Measurements from ENCODE around the gene NME7.

NME7 gene

DNA sequence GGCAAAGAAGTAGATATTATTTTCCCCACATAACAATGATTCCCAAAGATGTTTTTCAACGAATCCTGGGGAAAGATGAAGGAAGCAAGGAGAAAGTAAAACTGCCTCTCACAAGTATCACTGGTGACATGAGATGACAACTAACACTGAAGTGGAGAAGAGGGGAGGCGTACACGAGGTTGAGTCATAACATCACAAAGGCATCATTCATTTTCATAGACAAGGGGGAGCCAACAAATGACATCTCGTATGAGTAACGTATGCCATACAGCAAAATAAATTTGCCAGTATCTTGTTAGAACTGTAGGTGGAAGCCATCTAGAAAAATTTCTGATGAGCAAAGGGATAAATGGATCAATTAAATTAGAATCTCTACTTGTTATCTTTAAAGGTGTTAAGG, 204.5 kb downstream of the NME7 start:
- H3K36me3 ChIP-seq = no peaks in the 10 kb centered on the region
- TF ChIP-seq, protein P1, sequence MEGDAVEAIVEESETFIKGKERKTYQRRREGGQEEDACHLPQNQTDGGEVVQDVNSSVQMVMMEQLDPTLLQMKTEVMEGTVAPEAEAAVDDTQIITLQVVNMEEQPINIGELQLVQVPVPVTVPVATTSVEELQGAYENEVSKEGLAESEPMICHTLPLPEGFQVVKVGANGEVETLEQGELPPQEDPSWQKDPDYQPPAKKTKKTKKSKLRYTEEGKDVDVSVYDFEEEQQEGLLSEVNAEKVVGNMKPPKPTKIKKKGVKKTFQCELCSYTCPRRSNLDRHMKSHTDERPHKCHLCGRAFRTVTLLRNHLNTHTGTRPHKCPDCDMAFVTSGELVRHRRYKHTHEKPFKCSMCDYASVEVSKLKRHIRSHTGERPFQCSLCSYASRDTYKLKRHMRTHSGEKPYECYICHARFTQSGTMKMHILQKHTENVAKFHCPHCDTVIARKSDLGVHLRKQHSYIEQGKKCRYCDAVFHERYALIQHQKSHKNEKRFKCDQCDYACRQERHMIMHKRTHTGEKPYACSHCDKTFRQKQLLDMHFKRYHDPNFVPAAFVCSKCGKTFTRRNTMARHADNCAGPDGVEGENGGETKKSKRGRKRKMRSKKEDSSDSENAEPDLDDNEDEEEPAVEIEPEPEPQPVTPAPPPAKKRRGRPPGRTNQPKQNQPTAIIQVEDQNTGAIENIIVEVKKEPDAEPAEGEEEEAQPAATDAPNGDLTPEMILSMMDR (IDR thresholded peaks at IDR 0.05) = no peak
- H3K4me3 ChIP-seq (ENCODE audit: low read depth in 1 of 2, low read length in 1 of 2) = no peak overlapping the region
- no peaks in the 10 kb centered on the region for H3K4me1 ChIP-seq (ENCODE audit: control insufficient read depth in 1 of 2, insufficient read depth in 1 of 2, low read depth in 1 of 2, low read length in 1 of 2)
- H3K27ac ChIP-seq = no peak overlapping the region
- no peaks in the 10 kb centered on the region for H3K9me3 ChIP-seq
- no peaks in the 10 kb centered on the region for H3K27me3 ChIP-seq

DNA sequence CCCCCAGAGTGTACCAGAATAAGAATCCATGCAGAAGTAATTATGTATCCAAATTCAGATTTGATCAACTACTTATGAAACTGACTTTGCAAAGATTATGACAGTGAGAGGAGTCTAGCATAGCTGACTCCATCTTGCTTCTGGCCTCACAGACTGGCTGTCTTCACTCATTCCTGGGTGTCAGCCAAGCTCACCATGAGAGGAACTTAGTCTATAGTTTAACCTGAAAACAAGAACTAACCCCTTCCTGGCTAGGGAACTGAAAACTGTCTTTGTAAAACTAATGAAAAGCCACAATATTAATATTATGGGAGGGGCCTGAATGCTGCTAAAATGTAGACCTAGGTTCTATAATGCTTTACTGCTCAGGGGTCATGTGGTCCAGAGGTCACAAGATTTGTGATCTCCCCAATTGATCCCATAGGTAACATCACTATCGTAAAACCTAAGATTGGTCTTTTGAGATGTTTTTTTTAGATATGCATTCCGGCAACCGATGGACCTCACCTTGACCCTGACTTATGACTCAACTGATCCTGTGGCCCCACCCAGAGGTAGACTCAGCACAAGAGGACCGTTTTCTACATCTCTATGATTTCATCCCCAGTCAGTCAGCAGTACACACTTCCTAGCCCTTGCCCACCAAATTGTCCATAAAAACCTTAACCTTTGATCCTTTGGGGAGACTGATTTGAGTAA, 206.0 kb downstream of the NME7 start:
- TF ChIP-seq, protein P1 (IDR thresholded peaks at IDR 0.05) = no peak
- no peaks in the 10 kb centered on the region for H3K36me3 ChIP-seq
- no peaks in the 10 kb centered on the region for H3K9me3 ChIP-seq
- H3K4me1 ChIP-seq (ENCODE audit: control insufficient read depth in 1 of 2, insufficient read depth in 1 of 2, low read depth in 1 of 2, low read length in 1 of 2) = no peaks in the 10 kb centered on the region
- H3K27ac ChIP-seq = no peak overlapping the region
- H3K27me3 ChIP-seq = no peaks in the 10 kb centered on the region
- no peak overlapping the region for H3K4me3 ChIP-seq (ENCODE audit: low read depth in 1 of 2, low read length in 1 of 2)

DNA sequence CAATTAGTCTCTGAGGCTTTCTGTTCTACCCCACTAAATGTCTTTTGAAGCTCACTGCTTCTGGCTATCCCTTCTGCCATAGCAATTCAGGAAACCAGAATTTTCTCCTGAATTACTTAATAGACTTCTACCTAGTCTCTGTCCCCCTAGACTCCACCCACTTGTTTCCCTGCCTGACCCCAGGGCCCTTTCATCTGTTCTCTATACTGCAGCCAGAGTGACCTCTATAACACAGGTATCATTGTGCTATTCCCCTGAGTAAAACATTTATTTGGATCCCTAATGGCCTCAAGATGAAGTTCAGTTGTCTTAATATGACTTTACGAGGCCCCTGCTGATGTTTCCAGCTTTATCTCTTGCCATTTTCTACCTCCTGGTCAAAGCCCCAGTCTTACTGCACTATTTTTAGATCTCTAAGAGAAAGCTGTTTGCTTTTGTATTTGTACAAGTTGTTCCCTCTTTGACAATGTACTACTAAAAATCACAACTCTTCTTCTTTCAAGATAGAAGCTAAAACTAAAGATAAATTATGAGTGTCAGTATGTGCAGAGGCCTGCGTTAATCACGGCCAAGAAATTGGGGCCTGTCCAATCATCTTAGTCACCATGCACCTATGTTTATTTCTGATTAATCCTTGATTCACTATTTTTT, 206.6 kb downstream of the NME7 start:
- TF ChIP-seq, protein P1 (IDR thresholded peaks at IDR 0.05) = no peak
- H3K27ac ChIP-seq = no peak overlapping the region
- no peaks in the 10 kb centered on the region for H3K27me3 ChIP-seq
- H3K4me1 ChIP-seq (ENCODE audit: control insufficient read depth in 1 of 2, insufficient read depth in 1 of 2, low read depth in 1 of 2, low read length in 1 of 2) = no peaks in the 10 kb centered on the region
- H3K36me3 ChIP-seq = no peaks in the 10 kb centered on the region
- H3K9me3 ChIP-seq = no peaks in the 10 kb centered on the region
- H3K4me3 ChIP-seq (ENCODE audit: low read depth in 1 of 2, low read length in 1 of 2) = no peak overlapping the region

DNA sequence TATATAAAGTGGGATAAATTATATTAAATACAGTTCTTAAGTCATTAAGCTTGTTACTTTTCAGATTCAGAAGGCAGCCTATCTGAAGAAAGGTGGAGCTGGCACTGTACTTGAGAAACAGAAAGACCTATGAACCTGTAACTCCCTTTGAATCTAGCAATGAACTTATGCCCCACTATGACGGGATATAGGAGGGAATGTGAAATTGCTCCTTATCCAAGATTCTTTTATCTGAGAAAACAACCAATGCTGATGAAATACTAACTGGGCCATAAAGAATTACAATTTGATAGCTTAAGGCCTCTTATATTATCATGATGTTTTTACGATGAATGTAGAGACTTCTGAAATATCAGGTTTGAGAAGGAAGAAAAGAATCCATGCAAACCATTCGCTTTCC, 211.0 kb downstream of the NME7 start:
- H3K4me3 ChIP-seq (ENCODE audit: low read depth in 1 of 2, low read length in 1 of 2) = no peak overlapping the region
- no peaks in the 10 kb centered on the region for H3K4me1 ChIP-seq (ENCODE audit: control insufficient read depth in 1 of 2, insufficient read depth in 1 of 2, low read depth in 1 of 2, low read length in 1 of 2)
- H3K36me3 ChIP-seq = no peaks in the 10 kb centered on the region
- no peak overlapping the region for H3K27ac ChIP-seq
- TF ChIP-seq, protein P1 (IDR thresholded peaks at IDR 0.05) = no peak
- H3K9me3 ChIP-seq = no peaks in the 10 kb centered on the region
- no peaks in the 10 kb centered on the region for H3K27me3 ChIP-seq

DNA sequence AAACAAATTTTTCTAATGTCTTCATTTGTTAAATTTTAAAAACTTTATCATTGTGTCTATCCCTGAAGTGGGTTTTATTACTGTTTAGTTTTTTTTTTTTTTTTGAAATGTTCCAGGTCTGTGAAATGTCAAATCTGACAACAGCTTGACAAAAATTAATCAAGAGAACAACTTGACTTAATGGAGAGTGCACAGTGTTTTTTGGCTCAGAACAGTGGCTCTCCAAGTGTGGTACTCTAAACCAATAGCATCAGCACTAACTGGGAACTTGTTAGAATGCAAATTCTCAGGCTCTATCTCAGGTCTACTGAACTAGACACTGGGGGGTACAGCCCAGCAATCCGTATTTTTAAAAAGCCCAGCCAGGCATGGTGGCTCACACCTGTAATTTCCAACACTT, 211.9 kb downstream of the NME7 start:
- Histone ChIP-seq H3K27ac (no peak overlapping the region), H3K4me1 (ENCODE audit: control insufficient read depth in 1 of 2, insufficient read depth in 1 of 2, low read depth in 1 of 2, low read length in 1 of 2) (no peaks in the 10 kb centered on the region), H3K27me3 (no peaks in the 10 kb centered on the region), H3K9me3 (no peaks in the 10 kb centered on the region), H3K4me3 (ENCODE audit: low read depth in 1 of 2, low read length in 1 of 2) (no peak overlapping the region), H3K36me3 (no peaks in the 10 kb centered on the region)
- TF ChIP-seq, protein P1 (IDR thresholded peaks at IDR 0.05) = no peak
